ENCODE results near the gene CEP68.
A peak's percentile ranks its signal among the peaks of the same experiment; 100 is the strongest.

The CEP68 gene

DNA sequence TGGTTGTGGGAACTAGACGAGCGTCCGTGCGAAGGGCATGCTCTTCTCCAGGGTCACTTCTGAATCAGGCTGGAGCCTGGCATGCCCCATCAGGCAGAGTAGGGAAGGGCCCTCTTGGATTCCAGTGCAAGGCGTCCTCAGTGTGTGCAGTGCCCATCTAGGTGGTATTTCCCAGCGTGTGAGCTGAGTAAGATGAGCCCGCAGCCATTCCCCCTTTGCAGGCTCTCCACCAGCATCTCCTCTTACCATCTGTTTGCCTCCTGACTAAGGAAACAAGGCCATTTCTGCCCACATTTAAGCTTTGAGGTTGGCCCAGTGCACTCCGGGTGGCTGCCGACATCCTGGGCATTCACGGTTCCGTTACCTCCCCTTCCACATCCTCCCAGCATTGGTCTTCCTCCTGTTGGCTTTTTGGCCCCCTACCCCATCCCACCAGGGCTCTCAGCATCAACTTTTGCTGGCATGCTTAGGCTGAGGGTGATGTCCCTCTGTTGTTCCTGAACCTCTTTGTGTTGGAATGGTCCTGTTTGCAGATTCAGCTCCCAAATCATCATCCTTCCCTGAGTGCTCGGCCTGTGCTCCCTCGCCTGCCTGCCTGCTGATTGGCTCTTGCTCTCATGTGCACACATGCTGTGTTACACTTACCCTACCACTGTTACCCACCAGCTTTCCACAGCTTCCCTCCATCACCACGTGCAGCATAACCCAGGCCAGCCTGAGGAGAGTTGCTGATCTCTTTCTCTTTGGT lies 11.8 kb downstream of the CEP68 start:
- Histone ChIP-seq H3K36me3 (peaks cover 38% of the 10 kb centered on the region), H3K4me1 (peaks cover 78% of the 10 kb centered on the region), H3K27me3 (no peaks in the 10 kb centered on the region), H3K4me2 (peak overlapping the region; percentile 73), H3K9ac (0 out of 2 replicates have a peak overlapping the region, but pooled peaks have one; percentile 13), H3K9me3 (no peaks in the 10 kb centered on the region), H3K27ac (peak overlapping the region; percentile 75; the same call in 1 of the 2 replicates), H3K4me3 (no peak overlapping the region), H4K20me1 (peaks cover 93% of the 10 kb centered on the region)
- no peak for TF ChIP-seq Cebpa-rat (IDR thresholded peaks at IDR 0.05)

DNA sequence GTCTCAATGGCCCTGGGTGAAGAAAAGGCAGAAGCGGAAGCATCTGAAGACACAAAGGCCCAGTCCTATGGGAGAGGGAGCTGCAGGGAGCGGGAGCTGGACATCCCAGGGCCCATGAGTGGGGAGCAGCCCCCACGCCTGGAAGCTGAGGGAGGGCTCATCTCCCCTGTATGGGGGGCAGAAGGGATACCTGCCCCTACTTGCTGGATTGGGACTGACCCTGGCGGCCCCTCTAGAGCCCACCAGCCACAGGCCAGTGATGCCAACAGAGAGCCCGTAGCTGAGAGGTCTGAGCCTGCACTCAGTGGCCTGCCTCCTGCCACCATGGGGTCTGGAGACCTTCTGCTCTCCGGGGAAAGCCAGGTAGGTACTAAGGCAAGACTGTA lies 13.2 kb downstream of the CEP68 start:
- Histone ChIP-seq H3K4me2 (peak overlapping the region; percentile 73), H4K20me1 (peaks cover 92% of the 10 kb centered on the region), H3K9me3 (no peaks in the 10 kb centered on the region), H3K4me1 (peaks cover 64% of the 10 kb centered on the region), H3K9ac (no peak overlapping the region), H3K27me3 (no peaks in the 10 kb centered on the region), H3K27ac (peak overlapping the region; percentile 75), H3K4me3 (no peak overlapping the region), H3K36me3 (peaks cover 53% of the 10 kb centered on the region)
- TF ChIP-seq Cebpa-rat (IDR thresholded peaks at IDR 0.05) = no peak

DNA sequence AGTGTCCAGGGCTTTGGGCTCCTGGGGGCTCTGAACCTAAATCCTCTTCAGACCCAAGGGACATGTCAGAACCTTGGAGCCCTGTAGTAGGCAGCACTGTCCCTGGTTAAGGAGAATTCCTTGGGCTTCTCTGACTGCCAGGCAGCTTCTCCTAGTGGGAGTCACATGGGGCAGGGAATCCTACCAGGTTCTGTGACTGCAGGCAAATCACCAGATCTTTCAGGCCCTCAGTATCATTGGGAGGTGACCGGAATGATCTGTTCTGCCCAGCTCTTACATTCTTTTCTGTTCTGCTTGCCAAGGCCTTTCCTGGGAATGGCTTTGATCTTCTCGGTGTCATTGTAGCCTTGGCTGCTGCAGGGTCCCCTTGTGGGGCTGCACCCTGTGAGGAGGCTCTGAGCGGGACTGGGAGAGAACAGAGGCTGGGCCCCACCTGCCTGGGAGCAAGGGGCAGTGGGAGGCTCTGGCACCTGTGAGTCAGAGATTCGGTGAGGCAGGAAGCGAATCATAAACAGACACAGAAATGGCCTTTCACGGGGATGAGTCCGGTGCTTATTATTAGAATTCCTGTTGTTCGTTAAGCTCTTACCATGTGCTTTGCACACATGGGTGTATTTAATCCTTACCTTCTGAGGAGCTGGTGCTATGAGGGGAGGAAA lies 14.1 kb downstream of the CEP68 start:
- H3K4me2 ChIP-seq = peak overlapping the region; percentile 73
- peaks cover 62% of the 10 kb centered on the region for H3K36me3 ChIP-seq

DNA sequence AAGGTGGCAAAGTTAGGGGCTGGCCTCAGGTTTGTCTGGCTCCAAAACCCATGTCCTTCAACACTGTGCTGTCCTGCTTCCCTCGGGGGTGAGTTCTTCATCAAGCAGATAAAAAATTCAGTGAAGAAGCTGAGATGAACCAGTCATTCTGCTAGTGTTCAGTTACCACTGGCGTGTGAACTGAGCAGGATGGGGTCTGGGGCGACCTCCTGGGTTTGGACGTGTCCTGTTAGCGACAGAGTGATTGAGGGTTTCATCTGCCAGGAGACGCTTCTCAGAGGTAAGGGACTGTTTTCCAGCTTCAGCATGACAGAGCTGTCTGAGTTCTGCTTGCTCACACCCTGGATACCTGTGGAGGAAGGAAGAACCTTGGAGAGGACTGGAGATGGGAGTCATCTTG lies 14.6 kb downstream of the CEP68 start:
- Histone ChIP-seq H4K20me1 (peaks cover 93% of the 10 kb centered on the region), H3K27me3 (no peaks in the 10 kb centered on the region), H3K36me3 (peaks cover 66% of the 10 kb centered on the region), H3K4me2 (peak overlapping the region; percentile 73), H3K27ac (peak overlapping the region; percentile 75), H3K9me3 (no peaks in the 10 kb centered on the region), H3K9ac (0 out of 2 replicates have a peak overlapping the region, but pooled peaks have one; percentile 30), H3K4me3 (no peak overlapping the region), H3K4me1 (peaks cover 49% of the 10 kb centered on the region)
- TF ChIP-seq Cebpa-rat (IDR thresholded peaks at IDR 0.05) = no peak

More for the DNA sequence above, 14.1 kb downstream of the CEP68 start:
- peaks cover 55% of the 10 kb centered on the region for H3K4me1 ChIP-seq
- peaks cover 93% of the 10 kb centered on the region for H4K20me1 ChIP-seq
- peak overlapping the region; percentile 30; the same call in 1 of the 2 replicates for H3K9ac ChIP-seq
- TF ChIP-seq Cebpa-rat (IDR thresholded peaks at IDR 0.05) = no peak
- no peaks in the 10 kb centered on the region for H3K9me3 ChIP-seq
- peak overlapping the region; percentile 75 for H3K27ac ChIP-seq
- no peak overlapping the region for H3K4me3 ChIP-seq
- H3K27me3 ChIP-seq = no peaks in the 10 kb centered on the region

DNA sequence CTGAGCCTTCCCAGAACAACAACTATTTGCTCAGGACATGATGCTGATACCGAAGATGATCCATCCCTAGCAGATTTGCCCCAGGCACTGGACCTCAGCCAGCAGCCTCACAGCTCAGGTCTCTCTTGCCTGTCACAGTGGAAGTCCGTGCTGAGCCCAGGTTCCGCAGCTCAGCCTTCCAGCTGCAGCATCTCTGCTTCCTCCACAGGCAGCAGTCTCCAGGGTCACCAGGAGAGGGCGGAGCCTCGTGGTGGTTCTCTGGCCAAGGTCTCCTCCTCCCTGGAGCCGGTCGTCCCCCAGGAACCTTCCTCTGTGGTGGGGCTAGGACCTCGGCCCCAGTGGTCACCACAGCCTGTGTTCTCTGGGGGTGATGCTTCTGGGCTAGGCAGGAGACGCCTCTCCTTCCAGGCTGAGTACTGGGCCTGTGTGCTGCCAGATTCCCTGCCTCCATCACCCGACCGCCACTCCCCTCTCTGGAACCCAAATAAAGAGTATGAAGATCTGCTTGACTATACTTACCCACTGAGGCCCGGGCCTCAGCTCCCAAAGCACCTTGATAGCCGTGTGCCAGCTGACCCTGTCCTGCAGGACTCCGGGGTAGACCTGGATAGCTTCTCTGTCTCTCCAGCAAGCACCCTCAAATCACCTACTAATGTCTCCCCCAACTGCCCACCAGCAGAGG lies 15.4 kb downstream of the CEP68 start:
- Histone ChIP-seq H3K4me3 (no peak overlapping the region), H3K9me3 (no peaks in the 10 kb centered on the region), H3K27ac (no peak overlapping the region), H4K20me1 (peaks cover 93% of the 10 kb centered on the region), H3K36me3 (peaks cover 74% of the 10 kb centered on the region), H3K27me3 (no peaks in the 10 kb centered on the region), H3K9ac (no peak overlapping the region), H3K4me2 (no peak overlapping the region; the same call in 1 of the 2 replicates), H3K4me1 (peaks cover 46% of the 10 kb centered on the region)
- no peak for TF ChIP-seq Cebpa-rat (IDR thresholded peaks at IDR 0.05)

DNA sequence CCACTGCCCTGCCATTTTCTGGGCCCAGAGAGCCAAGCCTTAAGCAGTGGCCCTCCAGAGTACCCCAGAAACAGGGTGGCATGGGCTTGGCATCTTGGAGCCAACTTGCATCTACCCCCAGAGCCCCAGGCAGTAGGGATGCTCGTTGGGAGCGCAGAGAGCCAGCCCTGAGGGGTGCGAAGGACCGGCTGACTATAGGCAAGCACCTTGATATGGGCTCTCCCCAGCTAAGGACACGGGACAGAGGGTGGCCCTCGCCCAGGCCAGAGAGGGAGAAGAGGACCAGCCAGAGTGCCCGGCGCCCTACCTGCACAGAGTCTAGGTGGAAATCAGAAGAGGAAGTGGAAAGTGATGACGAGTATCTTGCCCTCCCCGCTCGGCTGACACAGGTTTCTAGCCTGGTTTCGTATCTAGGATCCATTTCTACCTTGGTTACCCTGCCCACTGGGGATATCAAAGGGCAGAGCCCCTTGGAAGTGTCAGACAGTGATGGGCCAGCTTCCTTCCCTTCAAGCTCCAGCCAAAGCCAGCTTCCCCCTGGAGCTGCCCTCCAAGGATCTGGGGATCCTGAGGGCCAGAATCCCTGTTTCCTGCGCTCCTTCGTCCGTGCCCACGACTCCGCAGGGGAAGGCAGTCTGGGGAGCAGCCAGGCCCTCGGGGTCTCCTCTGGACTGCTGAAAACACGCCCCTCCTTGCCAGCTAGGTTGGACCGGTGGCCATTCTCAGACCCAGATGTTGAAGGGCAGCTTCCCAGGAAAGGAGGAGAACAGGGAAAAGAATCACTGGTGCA lies 16.2 kb downstream of the CEP68 start:
- Histone ChIP-seq H3K4me2 (no peak overlapping the region), H3K27ac (no peak overlapping the region), H3K36me3 (peaks cover 81% of the 10 kb centered on the region), H3K27me3 (no peaks in the 10 kb centered on the region), H4K20me1 (peaks cover 87% of the 10 kb centered on the region), H3K9me3 (no peaks in the 10 kb centered on the region), H3K4me3 (no peak overlapping the region), H3K9ac (no peak overlapping the region), H3K4me1 (peaks cover 40% of the 10 kb centered on the region)
- TF ChIP-seq Cebpa-rat (IDR thresholded peaks at IDR 0.05) = no peak

DNA sequence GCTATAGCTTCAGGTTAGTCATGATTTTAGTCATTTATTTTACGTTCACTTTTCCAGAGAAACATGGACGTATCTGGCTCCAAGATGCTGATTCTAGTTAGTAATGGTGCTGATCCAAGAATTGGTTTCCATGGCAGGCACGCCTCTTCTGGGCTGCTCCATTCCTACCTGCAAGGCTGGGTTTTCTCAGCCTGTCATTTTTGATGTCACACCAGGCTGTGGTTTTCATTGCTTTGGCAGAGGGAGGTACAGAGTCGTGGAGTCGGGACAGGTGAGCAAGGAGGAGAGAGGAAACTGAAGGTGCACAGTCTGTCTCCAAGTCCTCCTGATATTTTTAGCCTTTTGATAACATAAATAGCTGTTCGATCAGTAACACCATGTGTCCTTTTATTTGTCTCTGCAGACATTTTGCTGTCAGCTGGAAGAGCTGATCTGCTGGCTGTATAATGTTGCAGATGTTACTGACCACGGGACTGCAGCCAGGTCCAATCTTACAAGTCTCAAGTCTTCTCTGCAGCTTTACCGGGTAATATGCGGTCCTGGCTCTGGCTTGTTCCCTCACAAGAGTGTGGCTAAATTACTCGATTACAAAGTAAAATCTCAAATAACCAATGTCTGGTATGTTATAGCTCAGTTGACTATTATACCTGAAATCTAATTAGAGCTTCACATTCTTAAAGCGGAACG lies 17.8 kb downstream of the CEP68 start:
- no peak overlapping the region for H3K4me2 ChIP-seq
- no peak overlapping the region for H3K9ac ChIP-seq
- peaks cover 81% of the 10 kb centered on the region for H4K20me1 ChIP-seq
- H3K27me3 ChIP-seq = no peaks in the 10 kb centered on the region
- H3K4me3 ChIP-seq = no peak overlapping the region
- H3K36me3 ChIP-seq = peaks cover 97% of the 10 kb centered on the region
- H3K27ac ChIP-seq = no peak overlapping the region
- peaks cover 23% of the 10 kb centered on the region for H3K4me1 ChIP-seq
- no peak for TF ChIP-seq Cebpa-rat (IDR thresholded peaks at IDR 0.05)
- H3K9me3 ChIP-seq = no peaks in the 10 kb centered on the region

DNA sequence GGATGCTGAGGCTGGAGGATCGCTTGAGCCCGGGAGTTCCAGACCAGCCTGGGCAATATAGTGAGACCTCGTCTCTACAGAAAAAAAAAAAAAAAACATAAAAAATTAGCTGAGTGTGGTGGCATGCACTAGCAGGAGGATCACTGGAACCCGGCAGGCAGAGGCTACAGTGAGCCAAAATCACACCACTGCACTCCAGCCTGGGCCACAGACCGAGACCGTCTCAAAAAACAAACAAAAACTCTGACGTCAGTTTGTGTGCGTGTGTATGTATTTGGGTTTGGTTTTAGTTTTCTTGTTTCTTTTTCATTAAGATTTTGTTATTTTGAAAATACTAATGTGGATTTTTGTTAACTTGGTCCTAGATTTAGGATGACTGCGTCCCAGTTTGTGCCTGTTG lies 19.0 kb downstream of the CEP68 start:
- Histone ChIP-seq H3K4me2 (no peak overlapping the region), H3K36me3 (peaks cover 98% of the 10 kb centered on the region), H3K27ac (no peak overlapping the region)

More for the DNA sequence above, 19.0 kb downstream of the CEP68 start:
- no peak overlapping the region for H3K9ac ChIP-seq
- no peak for TF ChIP-seq Cebpa-rat (IDR thresholded peaks at IDR 0.05)
- peaks cover 69% of the 10 kb centered on the region for H4K20me1 ChIP-seq
- H3K4me1 ChIP-seq = peaks cover 14% of the 10 kb centered on the region
- H3K4me3 ChIP-seq = no peak overlapping the region
- H3K9me3 ChIP-seq = no peaks in the 10 kb centered on the region
- no peaks in the 10 kb centered on the region for H3K27me3 ChIP-seq

All from BLaER1 (cell line).